ENCODE results near the gene PET117.

- TF ChIP-seq EP300 (IDR thresholded peaks at IDR 0.05) (no peak), POLR2A (IDR thresholded peaks at IDR 0.05) (no peak)
- TF ChIP-seq, protein P1, sequence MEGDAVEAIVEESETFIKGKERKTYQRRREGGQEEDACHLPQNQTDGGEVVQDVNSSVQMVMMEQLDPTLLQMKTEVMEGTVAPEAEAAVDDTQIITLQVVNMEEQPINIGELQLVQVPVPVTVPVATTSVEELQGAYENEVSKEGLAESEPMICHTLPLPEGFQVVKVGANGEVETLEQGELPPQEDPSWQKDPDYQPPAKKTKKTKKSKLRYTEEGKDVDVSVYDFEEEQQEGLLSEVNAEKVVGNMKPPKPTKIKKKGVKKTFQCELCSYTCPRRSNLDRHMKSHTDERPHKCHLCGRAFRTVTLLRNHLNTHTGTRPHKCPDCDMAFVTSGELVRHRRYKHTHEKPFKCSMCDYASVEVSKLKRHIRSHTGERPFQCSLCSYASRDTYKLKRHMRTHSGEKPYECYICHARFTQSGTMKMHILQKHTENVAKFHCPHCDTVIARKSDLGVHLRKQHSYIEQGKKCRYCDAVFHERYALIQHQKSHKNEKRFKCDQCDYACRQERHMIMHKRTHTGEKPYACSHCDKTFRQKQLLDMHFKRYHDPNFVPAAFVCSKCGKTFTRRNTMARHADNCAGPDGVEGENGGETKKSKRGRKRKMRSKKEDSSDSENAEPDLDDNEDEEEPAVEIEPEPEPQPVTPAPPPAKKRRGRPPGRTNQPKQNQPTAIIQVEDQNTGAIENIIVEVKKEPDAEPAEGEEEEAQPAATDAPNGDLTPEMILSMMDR (IDR thresholded peaks at IDR 0.05) = no peak
These were observed 49.4 kb downstream of the PET117 start for GRCh38 chr20:18187020-18187419.
